ENCODE results near the gene HOXA13.

DNA sequence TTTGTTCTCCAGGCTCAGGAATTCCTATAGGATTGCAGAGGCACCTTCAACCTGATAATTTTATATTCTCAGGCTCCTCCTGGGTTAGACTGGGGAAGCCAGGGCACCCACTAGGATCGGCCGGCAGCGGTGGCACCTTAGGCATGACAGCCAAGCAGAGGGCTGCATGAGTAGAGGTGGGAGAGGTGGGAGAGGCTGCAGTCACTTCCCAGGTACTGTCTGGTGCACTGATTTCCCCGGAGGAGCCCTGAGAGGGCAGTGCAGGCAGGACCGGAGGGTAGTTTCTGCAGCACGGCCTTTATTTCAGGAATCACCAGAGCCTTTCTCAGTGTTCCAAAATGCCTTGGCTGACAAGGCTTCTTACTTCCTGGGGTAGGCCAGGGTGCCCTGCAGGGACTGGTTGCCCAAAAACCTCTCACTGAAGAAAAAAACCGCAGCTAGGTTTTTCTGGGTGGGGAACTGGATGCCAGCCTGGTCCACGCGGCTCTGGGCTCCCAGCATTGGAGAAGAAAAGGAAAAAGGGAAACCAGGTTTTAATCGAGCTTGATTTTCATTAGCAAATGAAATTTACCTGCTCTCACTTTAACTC is 3.6 kb upstream of the HOXA13 start:
- TF ChIP-seq EZH2 (IDR thresholded peaks at IDR 0.05; ENCODE audit: borderline replicate concordance, insufficient read depth, low read length, poor library complexity, severe bottlenecking) (no peak), SMC3 (conservative IDR thresholded peaks at IDR 0.05; ENCODE audit: poor library complexity) (no peak), EP300 (conservative IDR thresholded peaks at IDR 0.05; ENCODE audit: poor library complexity, severe bottlenecking) (no peak)
- TF ChIP-seq, protein P1, sequence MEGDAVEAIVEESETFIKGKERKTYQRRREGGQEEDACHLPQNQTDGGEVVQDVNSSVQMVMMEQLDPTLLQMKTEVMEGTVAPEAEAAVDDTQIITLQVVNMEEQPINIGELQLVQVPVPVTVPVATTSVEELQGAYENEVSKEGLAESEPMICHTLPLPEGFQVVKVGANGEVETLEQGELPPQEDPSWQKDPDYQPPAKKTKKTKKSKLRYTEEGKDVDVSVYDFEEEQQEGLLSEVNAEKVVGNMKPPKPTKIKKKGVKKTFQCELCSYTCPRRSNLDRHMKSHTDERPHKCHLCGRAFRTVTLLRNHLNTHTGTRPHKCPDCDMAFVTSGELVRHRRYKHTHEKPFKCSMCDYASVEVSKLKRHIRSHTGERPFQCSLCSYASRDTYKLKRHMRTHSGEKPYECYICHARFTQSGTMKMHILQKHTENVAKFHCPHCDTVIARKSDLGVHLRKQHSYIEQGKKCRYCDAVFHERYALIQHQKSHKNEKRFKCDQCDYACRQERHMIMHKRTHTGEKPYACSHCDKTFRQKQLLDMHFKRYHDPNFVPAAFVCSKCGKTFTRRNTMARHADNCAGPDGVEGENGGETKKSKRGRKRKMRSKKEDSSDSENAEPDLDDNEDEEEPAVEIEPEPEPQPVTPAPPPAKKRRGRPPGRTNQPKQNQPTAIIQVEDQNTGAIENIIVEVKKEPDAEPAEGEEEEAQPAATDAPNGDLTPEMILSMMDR (IDR thresholded peaks at IDR 0.05; ENCODE audit: poor library complexity, severe bottlenecking) = no peak

Data from neural cell (in vitro differentiated cells).